NK-92 treated with Interleukin-12 subunit alpha and Interleukin-12 subunit beta, amount 100 ng/mL, for 24 hours (cell line): ENCODE results near the gene PANK4.

ENCODE experiments used
- DNase-seq: peaks from one replicate; lab custom pipeline; 2025; lab: John Stamatoyannopoulos, UW

Gene PANK4

GRCh38 chr1:2512862-2513421 is 13.5 kb downstream of the PANK4 start:
- no peak for DNase-seq

GRCh38 chr1:2510366-2511155 is 15.8 kb downstream of the PANK4 start:
- DNase-seq = no peak

GRCh38 chr1:2509589-2509988 is 16.8 kb downstream of the PANK4 start:
- no peak for DNase-seq

- DNase-seq = no peak
Observed at GRCh38 chr1:2508751-2509150, 17.6 kb downstream of the PANK4 start.

GRCh38 chr1:2508180-2508579 is 18.2 kb downstream of the PANK4 start:
- no peak for DNase-seq

DNA sequence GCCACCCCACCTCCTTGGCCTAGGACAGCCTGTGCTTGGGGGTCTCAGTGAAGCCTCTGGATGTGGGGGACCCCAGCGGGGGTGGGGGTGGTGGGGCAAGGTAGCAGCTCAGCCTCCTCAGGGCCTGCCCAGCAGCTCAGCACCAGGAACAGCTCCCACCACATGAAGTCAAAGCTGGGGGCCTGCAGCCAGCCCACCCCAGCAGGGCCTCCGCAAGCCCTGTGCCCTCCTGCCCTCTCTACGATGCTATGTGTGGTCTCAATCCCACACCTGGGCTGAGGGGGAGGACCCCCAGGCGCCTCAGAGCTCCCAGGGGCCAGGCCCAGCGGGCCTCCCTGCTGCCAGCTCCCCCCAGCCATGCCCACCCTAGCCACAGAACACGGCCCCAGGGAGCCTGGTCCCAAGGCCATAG is 18.6 kb downstream of the PANK4 start:
- DNase-seq = no peak

- DNase-seq = no peak
Observed at GRCh38 chr1:2506901-2507565, 19.4 kb downstream of the PANK4 start.

GRCh38 chr1:2506007-2506860 is 20.2 kb downstream of the PANK4 start:
- no peak for DNase-seq

- DNase-seq = no peak
Observed at GRCh38 chr1:2505461-2505994, 20.9 kb downstream of the PANK4 start.

DNA sequence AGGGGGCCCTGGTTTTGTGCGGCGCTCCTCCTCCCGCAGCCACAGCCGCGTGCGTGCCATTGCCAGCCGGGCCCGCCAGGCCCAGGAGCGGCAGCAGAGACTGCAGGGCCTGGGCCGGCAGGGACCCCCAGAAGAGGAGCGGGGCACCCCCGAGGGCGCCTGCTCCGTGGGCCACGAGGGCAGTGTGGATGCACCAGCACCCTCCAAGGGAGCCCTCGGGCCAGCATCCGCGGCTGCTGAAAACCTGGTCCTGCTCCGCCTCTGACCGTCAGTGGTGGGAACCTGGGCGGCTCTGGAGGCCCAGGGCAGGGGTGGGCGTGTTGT is 21.5 kb downstream of the PANK4 start:
- DNase-seq = no peak

DNA sequence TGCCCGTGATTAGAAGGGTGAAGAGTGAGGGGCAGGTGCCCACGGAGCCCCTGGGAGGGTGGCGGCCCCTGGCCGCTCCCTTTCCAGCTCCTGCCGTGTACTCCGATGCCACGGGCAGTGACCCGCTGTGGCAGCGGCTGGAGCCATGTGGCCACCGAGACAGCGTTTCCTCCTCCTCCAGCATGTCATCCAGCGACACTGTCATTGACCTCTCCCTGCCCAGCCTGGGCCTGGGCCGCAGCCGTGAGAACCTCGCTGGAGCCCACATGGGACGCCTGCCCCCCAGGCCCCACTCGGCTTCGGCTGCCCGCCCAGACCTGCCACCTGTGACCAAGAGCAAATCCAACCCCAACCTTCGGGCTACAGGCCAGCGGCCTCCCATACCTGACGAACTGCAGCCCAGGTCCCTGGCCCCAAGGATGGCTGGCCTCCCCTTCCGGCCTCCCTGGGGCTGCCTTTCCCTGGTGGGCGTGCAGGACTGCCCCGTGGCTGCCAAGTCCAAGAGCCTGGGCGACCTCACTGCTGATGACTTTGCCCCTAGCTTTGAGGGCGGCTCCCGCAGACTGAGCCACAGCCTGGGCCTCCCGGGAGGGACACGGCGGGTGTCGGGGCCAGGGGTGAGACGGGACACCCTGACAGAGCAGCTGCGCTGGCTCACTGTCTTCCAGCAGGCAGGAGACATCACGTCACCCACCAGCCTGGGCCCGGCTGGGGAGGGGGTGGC is 22.0 kb downstream of the PANK4 start:
- DNase-seq = no peak

GRCh38 chr1:2503554-2504224 is 22.7 kb downstream of the PANK4 start:
- no peak for DNase-seq

DNA sequence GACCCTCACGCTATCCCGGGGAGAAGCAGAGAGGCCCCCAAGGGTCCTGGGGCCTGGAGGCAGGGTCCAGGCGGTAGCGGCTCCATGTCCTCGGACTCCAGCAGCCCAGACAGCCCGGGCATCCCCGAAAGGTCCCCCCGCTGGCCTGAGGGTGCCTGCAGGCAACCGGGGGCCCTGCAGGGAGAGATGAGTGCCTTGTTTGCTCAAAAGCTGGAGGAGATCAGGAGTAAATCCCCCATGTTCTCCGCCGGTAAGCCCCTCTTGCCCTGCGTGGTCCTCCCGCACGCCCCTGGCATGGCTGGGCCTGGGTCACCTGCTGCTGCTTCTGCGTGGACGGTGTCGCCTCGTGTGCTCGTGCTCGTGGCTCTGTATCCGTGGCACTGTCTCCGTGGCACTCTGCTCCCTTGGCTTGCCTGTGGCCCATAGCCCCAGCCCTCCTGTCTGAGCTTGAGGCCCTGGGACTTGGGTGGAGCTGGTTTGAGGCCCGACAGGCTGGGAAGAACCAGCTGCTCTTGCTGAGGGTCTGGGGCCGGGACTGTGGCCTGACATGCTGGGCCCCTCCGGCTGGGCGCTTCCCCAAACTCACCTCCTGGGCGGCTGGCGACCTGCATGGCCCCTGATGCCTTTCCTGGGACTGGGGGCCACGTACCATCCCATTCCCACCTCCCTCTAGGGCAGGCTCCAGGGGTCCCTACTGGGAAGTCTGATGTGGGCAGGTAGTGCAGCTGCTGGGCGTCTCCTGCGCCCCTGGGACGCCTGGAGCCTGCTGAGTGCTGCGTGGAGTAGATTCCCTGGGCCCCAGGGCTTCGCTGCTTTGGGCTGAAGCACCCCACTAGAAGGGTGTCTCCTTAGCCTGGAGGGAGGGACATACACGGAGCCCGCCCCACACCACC is 23.5 kb downstream of the PANK4 start:
- no peak for DNase-seq

- DNase-seq = no peak
Observed at GRCh38 chr1:2502210-2502609, 24.2 kb downstream of the PANK4 start.

DNA sequence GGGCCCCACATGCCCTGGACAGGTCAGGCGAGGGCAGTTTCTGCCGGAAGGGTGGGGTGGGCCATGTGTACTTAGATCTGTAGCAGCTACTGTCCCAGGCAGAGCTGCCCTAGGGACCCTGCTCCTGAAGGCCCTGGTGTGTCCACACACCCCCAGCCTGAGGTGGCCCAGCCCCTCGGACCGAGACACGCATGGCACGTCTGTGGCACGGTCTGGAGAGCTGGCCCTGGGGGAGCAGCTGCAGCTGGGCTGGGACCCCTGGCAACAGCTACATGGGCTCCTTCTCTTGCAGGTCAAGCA is 24.6 kb downstream of the PANK4 start:
- DNase-seq = no peak

DNA sequence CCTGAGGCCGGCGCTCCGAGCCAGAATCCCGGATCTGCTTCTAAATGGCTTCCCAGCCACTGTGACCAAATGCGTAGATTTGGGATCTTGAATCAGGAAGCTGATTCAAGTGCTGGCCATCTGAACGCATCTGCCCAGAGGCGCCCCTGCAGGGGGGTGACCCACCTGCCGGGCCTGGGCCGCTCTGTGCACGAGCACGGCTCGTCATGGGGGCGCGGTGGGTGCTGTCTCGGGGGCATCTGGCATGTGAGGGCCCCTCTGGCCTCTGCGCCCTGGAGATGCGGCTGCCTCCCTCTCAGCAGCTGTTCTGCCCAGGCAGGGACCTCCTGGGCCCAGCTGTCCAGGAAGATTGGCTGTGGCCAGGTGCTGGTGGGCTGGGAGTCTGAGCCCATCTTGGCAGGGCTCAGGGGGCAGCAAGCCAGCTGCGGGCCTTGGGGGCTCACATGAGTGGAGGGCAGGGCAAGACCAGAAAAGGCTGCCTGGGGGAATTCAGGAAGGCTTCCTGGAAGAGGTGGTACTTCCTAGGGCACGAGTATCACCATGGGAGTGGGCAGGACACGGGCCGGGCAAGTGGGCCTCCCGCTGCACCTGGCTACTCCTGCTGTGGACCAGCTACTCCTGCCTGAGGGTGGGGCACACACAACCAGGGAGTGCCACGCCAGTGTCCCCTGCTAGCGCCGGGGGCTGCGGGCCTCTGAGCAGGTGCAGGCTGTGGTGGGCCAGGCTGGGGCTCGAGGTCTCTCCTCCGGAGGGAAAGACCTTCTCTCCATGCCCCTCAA is 25.2 kb downstream of the PANK4 start:
- DNase-seq = no peak

DNA sequence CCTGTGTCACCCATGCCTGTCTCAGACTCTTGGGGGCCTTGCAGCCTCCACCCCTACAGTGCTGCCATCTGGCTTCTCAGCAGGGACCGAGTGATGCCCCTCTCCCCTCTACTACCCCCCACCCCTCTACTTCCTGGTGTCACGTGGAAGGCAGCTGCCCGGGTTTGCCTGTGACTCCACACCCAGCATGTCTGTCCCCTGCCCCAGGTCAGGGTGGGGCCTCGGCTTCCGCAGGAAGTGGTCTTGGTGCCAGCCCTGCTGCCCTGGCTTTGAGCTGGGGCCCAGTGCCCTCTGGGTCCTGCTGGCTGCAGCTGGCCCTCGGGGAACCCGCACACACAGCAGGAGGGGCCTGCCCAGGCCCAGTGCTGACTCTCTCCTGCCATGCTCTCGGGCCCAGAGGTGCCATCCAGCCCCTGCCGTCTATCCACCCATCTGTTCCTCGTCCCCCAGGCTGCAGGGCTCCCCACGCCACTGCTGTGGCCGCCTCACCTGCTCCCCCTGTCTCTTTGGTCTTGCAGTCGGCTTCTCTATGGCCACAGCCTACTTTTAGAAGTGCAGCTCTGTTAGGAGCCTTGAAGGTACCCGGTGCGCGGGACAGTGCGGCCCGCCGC is 26.3 kb downstream of the PANK4 start:
- DNase-seq = no peak

DNA sequence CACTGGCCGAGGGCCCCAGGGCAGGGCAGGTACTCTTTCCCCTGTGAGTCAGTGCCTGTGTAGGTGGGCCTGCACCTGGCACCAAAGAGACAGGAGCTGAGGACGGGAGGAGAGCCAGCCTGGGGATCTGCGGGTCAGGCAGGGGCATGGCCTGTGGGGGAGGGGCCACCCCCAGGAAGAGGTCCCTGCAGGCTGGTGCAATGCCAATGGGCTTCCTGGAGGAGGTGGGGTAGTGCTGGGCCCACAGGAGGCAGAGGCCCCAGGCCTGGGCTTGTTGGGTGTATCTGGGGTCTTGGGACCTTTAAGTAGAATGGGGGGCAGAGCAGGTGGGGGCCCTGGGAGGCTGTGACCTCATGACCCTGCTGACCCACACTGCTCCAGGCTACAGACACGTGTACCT is 27.1 kb downstream of the PANK4 start:
- DNase-seq = no peak

- no peak for DNase-seq
Observed at GRCh38 chr1:2498648-2499047, 27.7 kb downstream of the PANK4 start.
